HG02840 (cell line): ENCODE results near the gene ATP2B3.

Experiments
- ATAC-seq: cut with Tn5 transposase; IDR thresholded peaks from one replicate; pipeline ENCODE4 v1.9.1; 2021; ENCODE audit warnings: mild to moderate bottlenecking, moderate library complexity, moderate number of reproducible peaks; ENCODE audit not compliant: unreplicated experiment, low FRiP score

Gene ATP2B3

GRCh38 chrX:153526801-153527200 lies 9.4 kb downstream of the ATP2B3 start:
- no peak for ATAC-seq

- ATAC-seq = no peak
Observed at GRCh38 chrX:153527208-153527607, 9.8 kb downstream of the ATP2B3 start.

GRCh38 chrX:153530411-153531129 lies 13.1 kb downstream of the ATP2B3 start:
- no peak for ATAC-seq

- ATAC-seq = no peak
Observed at GRCh38 chrX:153533091-153533490, 15.6 kb downstream of the ATP2B3 start.

GRCh38 chrX:153537080-153537479 lies 19.6 kb downstream of the ATP2B3 start:
- ATAC-seq = no peak

- ATAC-seq = no peak
Observed at GRCh38 chrX:153537526-153538295, 20.3 kb downstream of the ATP2B3 start.

- no peak for ATAC-seq
Observed at GRCh38 chrX:153538424-153538823, 21.0 kb downstream of the ATP2B3 start.

- no peak for ATAC-seq
Observed at GRCh38 chrX:153539171-153539978, 21.9 kb downstream of the ATP2B3 start.

GRCh38 chrX:153539979-153540358 lies 22.5 kb downstream of the ATP2B3 start:
- no peak for ATAC-seq

- ATAC-seq = no peak
Observed at GRCh38 chrX:153544727-153545126, 27.3 kb downstream of the ATP2B3 start.

GRCh38 chrX:153546386-153546785 lies 28.9 kb downstream of the ATP2B3 start:
- ATAC-seq = no peak

GRCh38 chrX:153547195-153547594 lies 29.8 kb downstream of the ATP2B3 start:
- ATAC-seq = no peak

- no peak for ATAC-seq
Observed at GRCh38 chrX:153549231-153549630, 31.8 kb downstream of the ATP2B3 start.

- ATAC-seq = no peak
Observed at GRCh38 chrX:153549807-153550206, 32.4 kb downstream of the ATP2B3 start.

GRCh38 chrX:153551135-153551534 lies 33.7 kb downstream of the ATP2B3 start:
- no peak for ATAC-seq

GRCh38 chrX:153554519-153555167 lies 37.2 kb downstream of the ATP2B3 start:
- no peak for ATAC-seq

- no peak for ATAC-seq
Observed at GRCh38 chrX:153556767-153557166, 39.3 kb downstream of the ATP2B3 start.

GRCh38 chrX:153557618-153558355 lies 40.3 kb downstream of the ATP2B3 start:
- ATAC-seq = no peak

- ATAC-seq = no peak
Observed at GRCh38 chrX:153560000-153560399, 42.6 kb downstream of the ATP2B3 start.

GRCh38 chrX:153560466-153560865 lies 43.0 kb downstream of the ATP2B3 start:
- ATAC-seq = no peak
